Epidermal melanocyte (primary cell): ENCODE results near the gene SIRT7.
"Not testable (repeated sequence)": the region's sequence is repeated elsewhere in the genome, so short reads cannot be mapped to it uniquely, and the experiment has no call there.

Experiments used
- DNase-seq: peaks from one replicate; pipeline ENCODE4 v3.0.0; 2011; ENCODE audit warnings: low spot score; ENCODE audit not compliant: insufficient read length

The SIRT7 gene

DNA sequence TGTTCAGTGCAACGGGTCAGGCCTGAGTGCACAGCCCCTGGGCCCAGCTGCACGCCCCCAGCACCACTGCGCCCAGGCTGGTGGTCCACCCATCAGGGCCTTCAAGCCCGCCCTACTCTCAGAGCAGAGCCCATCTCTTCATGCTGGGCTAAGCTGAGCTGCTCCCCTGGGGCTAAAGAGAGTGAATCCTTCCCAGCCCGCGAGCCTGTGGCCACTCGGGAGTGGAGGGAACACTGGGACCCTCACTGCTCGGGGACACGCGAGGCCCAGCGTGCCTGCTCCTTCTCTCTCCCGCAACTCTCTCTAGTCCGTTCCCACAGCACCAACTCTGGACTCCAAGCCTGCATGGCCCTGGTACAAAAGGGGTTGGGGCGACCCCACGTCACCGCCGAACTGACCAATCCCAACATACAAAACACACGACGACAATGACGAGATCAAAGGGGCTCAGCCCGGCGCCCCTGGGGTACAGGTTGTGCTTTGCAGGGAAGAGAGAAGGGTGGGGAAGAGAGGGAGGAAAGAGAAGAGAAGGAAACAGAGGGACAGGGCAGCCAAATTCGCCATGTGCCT is 4.1 kb upstream of the SIRT7 start:
- DNase-seq = no peak

DNA sequence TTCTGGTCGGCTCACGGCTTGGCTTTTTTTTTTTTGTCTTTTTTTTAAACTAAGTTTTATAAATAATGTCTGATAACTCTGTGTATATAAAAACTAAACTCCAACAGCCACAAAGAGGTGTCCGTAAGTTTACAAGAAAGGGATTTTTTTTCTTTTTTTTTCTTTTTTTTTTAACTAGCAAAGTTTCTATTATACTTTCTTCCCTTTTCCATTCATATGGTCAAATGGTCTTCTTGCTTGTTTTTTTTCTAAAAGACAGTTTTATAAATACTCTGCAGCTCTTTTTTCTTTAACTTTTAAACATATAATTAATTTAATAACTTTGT is 3.5 kb upstream of the SIRT7 start:
- no peak for DNase-seq

DNA sequence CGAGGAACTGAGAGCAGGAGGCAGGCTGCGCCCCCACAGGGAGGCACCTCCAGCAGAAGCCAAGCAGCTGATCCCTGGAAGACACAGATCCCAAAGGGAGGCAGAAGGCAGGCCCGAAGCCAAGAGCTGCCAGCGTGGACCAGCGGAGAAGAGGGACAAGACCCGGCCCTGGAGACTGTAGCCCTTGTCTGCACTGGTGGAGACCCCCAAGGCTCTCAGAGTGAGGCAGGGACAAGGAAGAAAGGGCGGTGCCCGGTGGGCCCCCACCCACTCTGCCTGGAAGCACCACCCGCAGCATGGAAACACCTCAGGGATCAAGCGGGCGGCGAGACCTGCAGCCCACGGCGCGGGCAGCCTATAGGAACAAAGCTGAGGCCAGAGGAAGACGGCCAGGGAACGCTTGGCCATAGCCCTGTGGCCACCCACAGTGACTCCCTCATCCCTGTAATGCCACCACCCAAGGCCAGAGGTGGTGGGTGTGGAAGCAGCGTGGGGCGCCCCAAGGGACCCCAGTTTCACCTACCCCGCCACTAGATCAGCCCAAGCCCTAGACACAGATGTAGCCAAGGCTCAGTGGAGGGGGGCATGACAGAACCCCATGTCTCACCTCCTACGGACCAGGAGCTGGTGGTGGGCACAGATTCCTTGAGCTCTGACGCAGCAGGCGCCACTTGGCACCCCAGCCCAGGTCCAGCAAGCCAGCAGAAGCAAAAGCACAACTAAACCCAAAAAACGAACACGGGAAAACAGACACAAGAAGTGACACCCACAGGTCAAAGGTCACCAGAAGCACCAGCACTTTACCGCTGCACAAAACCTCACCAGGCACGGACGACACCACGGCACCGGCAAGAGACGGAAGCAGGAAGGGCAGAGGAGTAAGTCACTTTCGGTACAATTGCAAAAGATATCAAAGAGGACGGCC is 2.9 kb upstream of the SIRT7 start:
- DNase-seq = no peak

DNA sequence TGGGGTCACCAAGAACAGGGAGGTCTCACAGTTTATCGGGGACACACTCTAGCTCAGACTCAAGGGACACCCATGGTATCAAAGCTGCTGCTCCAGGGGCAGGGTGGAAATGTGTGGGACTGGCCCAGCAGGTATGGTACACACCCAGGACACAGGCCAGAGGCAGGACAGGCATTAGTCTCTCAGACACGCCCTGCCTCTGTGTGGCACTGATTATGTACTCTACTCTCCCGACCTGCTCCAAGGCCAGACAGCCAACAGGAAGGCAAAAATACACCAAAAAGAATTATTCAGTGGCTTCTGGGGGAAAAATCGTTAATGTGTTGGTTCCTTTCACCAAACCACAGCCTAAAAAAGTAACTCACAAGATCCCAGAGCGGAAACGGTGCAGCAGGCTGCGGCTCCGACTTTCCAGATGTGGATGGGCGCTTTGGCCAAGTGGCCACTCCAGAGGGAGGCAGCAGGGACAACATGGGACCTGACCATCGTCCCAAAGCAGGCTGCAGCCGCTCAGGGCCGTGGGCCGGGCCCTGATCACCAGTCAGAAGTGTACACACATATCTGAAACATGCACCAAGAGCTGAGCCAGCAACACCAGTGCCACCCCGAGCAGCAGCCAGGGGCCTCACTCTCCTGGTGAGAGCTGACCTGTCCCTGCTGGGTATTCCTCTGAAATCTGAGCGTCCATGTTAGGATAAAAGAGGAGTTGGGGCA is 1.0 kb upstream of the SIRT7 start:
- DNase-seq = no peak

DNA sequence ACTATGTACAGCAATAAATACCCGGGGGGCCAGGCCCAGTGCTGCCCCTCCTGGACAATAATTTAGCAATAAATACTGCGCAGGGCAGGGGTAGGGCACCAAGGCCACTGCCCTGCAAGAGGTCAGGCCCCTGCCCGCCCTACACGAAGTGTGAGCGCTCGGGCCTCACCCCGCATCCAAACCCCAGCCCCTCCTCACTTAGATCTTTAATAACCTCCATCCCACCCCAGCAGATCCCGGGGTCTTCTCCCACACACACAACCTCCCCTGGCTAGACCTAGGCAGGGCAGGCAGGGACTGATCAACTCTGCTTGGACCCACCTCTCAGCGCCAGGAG is 325 bp upstream of the SIRT7 start:
- not testable (repeated sequence) for DNase-seq

DNA sequence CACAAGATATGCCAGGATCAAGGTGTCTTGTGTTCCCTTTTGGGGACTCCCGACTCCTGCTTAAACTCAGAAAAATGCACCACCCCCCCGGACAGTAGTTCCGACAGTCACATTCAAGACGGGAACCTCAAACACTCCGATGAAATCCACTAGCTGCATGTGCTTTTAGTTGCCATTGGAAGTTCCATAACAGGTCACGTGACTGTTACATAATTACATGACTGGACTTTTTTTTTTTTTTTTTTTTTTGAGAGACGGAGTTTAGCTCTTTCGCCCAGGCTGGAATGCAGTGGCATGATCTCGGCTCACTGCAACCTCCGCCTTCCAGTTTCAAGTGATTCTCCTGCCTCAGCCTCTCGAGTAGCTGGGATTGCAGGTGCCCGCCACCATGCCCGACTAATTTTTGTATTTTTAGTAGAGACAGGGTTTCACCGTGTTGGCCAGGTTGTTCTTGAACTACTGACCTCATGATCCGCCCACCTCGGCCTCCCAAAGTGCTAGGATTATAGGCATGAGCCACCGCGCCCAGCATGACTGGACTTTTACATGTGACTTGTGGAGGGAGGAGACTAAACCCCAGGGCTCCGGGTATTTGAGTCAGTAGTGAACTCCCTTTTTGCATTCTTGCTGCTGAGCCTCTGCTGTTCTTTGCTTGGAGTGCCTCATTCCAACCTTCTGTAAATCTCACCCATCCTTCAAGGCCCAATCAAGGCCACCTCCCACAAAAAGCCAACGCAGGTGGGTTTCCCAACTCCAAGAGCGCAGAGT is 1.6 kb downstream of the SIRT7 start:
- no peak for DNase-seq

DNA sequence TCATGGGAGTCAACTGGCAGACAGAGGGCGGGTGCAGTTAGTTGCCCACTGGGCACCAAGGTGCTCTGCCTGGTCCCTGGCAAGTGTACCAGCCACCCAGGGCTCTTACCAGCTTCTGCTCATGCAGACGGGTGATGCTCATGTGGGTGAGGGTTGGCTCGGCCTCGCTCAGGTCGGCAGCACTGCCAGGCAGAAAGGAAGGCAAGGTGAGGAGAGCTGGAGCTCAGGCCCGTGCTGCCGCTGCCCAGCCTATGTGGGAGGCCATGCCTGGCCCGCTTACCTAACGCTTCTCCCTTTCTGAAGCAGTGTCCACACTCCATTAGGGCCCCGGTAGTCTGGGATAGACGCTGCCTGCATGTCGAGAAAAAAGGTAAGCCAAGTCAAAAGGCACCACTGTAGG is 2.6 kb downstream of the SIRT7 start:
- DNase-seq = no peak

DNA sequence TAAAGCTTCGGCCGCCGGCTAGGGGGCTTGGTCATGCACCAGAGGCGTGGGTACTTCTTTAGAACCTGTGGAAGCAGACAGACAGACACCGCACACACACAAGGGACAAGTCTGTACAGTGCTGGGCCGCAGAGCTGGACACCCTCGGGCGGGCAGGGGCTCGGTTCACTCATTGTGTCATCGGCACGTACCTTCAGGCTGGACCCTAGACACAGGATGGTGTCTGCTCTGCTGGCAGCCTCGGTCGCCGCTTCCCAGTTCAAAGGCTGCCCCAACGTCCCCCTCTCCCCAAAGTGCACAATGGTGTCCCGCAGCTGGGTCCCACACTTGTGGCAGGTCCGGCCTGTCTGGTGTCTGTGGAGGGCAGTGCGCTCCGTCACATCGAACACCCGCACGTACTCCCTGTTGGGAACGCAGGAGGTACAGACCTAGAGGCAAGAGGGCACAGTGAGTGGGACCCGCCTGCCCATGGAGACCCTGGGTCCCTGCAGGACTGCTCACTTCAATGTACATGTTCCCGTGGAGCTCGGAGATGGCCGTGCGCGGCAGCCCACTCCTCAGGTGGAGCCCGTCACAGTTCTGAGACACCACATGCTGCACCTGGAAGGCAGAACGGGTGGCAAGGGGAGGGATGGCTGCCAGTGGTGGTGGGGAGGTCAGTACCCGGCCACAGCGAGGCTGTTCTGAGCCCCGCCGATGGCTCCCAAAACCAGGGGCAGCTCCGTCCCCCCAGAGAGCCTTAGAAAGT is 3.7 kb downstream of the SIRT7 start:
- no peak for DNase-seq

DNA sequence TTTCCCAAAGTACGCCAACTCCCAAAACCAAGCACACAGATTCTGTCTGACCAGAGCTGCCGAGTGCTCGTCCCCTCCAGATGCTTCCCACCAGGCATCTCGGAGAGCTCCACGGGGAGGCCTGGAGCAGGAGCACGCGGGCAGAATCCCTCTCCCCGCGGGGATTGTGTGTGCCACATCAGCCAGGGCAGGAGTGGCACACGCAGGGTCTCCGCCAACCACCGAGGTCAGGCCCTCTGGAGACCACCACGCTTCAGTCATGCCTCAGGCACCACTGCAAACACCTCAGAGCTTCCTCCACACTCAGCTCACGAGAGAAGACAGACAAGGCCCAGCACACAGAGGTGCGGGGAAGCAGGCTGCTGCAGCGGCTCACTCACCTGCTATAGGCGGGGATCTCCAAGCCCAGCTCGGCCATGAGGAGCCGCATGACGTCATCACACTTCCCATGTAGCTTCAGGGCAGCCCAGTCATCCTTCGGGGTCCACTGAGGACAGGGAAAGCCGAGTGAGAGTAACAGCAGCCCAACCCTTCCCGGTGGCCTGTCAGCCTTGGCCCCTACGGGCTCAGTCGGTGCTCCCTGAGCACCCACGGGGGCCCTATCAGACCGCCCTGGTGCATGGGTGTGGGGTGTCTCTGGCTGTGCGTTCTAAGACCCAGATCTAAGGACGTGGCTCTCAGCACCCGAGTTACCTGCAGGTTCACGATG is 4.4 kb downstream of the SIRT7 start:
- no peak for DNase-seq

DNA sequence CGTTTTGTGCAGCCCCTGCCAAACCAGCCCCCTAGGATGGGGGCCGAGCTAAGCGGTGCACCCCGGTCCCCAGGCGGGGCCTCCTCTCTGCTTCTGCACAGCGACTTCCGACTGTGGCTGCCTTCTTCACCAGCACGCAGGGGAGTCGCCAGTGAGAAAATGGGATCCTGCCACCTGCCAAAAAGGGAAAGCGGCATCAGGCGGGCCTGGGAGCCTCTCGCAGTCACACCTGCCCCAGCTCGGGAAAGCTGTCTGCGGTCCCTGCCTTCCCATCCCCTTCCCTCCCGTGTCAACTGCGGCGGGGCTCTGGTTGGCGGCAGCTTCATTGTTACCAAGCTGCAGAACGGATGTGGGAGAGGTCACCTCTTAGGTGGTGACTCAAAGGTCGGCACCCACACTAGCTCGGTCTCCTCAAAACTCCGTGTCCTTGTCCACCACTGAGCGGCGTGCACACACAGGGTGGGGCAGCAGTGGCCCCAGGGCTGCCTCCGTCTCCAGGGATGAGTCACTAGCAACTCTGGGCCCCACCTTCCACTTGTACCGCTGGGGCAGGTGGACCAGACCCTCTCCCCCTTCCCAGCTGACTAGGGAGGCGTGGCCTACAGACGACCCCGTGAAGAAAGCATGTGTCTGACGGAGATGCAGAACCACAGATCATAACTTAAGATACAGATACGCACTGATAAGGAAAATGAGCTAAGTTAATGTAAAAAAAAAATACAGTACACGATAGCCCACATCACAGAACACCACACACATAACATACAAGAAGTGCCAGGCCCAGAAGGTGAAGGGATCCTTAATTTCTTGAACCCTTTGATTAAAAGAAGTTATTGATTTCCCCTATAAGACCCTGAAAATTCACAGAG is 5.3 kb downstream of the SIRT7 start:
- no peak for DNase-seq

DNA sequence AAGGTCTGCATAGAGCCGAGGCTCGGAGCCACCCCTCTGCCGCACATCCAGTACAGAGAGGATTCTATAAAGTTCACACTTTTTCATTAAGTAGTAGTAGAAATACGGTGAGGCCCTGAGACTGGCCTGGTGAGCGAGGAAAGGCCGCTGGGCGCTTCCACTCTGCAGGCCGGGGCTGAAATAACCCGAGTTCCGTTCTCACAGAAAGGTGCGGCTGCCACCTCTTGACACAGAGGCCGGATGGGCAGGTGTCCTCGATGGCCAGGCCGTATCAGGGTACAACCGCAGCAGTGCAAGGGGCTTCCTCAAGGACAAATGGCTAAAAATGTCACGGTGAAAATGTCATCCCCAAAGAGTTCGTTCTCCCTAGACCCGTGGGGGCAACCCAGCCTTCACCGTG is 6.0 kb downstream of the SIRT7 start:
- no peak for DNase-seq

DNA sequence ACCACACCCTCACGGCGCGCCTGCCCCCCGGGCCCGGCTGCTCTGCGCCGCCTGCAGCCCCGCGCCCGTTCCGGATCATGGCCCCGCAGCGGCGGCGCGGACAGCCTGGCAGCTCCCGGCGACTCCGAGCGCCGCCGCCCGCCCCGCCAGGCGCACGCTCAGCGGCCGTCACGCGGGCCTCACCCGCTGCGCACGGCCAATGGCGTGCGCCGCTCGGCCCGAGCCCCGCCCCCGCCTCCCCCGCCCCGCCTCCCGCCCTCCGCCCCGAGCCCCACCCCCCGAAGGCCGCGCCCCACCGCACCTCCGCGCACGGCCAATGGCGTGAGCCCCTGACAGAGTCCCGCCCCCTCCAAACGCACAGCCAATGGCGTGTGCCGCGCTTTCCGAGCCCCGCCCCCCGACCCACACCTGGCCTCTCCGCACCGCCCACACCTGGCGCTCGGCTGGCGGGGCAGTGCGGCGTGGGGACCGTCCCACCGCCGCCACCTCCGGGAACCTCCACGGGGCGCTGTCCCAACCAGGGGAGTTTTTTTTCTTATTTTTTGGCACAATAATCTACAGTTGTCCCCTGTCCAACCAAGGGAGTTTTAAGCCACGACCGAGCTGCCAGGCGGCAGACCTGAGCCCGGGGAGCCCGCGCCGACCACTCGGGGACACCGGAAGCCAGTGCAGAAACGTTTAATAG is 6.6 kb downstream of the SIRT7 start, which contains the start of gene PCYT2:
TSS of gene PCYT2 (minus strand) at position 123 of the 685 bp plus-strand sequence. CDS start at position 79, 44 bp downstream.
- DNase-seq = peak; percentile 100

DNA sequence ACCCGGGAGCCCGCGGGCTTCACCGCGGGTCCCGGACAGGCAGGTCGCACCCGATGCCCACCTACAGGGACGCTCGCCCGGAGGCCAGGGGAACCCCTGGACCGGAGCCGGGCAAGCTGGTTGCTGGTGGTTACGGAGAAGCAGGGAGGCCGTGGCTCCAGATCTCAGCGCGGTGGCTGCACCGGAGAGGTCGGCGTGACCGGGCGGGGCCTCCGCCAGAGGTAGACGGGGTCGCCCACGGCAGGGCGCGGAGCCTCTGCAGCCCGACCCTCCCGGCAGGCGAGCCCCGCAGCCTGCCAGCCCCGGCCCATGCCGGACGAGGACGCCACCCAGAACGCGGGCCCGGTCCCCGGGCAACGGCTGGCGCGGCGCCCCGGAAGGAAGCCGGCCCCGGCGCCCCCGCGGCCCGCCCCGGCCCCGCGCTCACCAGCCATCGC is 7.1 kb downstream of the SIRT7 start:
- no peak for DNase-seq

DNA sequence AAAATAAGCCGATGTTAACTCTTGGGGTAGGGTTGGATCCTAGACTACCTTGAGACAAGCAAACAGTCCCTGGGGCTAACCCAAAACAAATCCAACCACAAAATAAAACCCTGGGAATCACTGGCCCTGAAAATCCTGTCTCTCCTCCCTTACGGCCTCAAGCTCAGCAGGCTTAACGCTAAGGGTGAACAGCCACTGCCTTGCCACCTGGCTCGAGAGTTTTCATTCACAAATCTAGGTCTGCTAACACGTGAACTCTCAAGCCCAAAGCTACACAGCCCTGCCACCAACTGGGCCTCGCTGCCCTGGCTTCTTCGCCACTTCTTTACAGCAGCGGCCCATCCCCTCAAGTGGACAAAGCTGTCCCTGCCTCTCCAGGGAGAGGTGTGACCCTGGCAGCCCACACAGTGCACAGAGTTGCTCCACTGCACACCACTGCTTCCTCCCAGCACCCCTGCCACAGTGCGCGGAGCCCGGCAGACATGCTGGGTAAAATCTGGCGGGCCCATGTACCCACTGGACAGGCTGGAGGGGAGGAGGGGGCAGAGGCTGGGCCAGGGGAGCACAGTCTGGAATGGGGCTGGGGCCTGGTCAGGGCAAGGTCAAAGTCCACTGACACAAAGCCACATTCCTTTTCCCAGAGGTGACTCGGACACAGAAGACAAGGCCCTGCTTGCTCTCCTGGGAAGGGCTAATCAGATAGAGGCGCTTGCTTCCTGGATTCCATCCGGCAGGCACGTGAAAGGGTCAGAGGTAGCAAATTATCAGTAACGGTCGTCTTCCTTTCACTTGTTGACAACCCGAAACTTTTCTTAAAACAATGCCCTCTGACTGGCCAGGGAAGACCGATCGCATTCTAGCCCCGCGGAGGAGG is 7.8 kb downstream of the SIRT7 start:
- DNase-seq = no peak

DNA sequence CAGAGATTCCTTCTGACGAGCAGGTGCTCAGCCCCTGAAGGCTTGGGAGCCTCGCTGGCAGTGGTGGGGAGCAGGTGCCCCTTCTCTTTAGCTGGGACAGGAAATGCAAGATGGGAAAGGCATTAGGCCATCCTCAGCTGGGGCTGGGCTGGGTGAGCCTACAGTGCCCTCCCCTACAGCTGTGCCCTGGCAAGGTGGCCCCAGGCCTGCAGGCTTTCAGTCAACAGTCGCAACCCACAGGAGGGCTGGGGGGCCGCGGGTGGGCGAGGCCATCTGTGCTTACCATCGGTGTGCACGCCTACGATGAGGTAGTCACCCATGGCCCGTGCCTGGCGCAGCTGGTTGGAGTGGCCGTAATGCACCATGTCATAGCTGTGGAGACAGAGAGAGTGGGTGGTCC is 8.7 kb downstream of the SIRT7 start:
- no peak for DNase-seq

DNA sequence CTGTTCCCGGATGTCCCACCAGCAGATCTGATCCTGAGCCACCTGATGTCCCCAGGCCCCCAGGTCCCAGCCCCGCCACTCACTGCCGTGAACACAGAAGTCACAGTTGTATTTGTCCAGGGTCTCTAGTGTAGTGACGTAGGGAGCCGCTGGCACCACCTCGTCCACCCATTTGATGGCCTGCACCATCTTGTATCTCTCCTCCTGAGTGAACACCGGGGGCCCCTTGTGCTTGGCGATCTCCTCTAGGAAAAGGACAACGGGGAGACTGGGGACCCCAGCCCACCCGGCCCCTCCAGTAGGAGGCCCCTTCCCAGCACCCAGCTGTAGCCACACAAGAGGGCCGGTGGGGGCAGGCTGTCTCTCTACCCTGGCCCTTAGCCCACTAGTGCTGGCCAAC is 9.2 kb downstream of the SIRT7 start:
- no peak for DNase-seq

DNA sequence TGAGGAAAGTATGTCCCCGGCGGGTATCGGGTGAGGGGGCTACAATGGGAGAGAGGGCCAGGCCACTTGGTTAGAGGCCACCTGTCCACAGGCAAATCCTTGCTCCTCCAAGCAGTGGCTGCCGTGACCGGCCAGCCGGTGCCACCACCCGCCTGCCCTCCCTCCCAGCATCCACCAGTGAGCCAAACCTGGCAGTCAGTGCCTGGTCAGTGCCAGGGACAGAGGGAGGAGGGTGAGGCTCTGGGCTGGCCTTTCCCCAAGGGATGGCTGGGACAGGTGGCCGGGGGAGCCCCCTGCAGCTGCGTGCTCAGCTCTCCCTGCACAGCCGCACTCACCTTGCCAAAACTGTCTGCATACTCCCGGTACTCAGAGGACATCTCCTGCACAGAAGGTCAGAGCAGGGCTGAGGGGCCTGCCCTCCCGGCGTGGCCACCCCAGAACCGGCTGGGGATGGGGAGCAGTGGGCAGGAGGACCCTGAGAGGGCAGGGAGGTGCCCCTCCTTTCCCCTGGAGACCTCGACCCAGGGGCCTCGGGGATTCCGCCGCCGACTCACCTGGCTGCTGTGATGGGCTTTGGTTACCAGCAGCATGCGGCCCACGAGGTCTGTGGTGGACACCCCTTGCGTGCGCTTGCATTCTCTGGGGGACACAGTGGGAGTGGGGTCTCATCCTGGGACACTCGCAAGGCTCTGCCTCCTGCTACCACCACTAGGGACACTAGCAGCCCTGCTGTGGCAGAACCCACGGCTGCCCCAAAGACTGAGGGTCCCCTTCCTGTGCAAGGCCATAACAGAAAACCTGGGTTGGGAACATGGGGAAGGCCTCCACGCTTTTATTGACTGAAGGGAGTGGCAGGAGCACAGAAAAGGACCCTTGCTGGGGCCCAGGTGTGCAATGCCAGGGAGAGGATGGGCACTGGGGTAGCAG is 10.5 kb downstream of the SIRT7 start:
- no peak for DNase-seq
